ENCODE data around the gene HACL1.

GRCh38 chr3:15638891-15639262 lies 37.5 kb upstream of the HACL1 start:
- TF ChIP-seq CTCF (conservative IDR thresholded peaks at IDR 0.05), result no peak
- no peak for TF ChIP-seq EZH2 (IDR thresholded peaks at IDR 0.05; ENCODE audit: low read depth)

Data from PC-9 (cell line).